K562 (cell line): Measurements from ENCODE around the gene LRRC7. TPM values are rescaled to one million over a fixed set of nuclear protein-coding genes. Genes with fewer than 3 reads are reported as not detected.

Experiments
- ATAC-seq: fragments of 200-7000 bp; cut with Tn5 transposase; 3 replicates; pipeline ENCODE4 v1.9.1; 2020; ENCODE audit warnings: moderate library complexity
- BruUV-seq: library from RNA; stranded (reverse); fragments of 400-500 nt; replicated peaks from 2 replicates; lab custom pipeline; 2021; lab: Mats Ljungman, UMichigan
- CTCF ChIA-PET: fragments of 300-600 bp; formaldehyde crosslinking; extraction: SDS; loops from one replicate; lab custom pipeline; 2021; ENCODE audit warnings: low intra/inter-chr PET ratio; lab: Yijun Ruan, JAX
- POLR2A ChIA-PET: fragments of 300-600, 350-650 bp; sonication (Branson Sonifier 250); formaldehyde crosslinking; extraction: SDS; loops from one replicate; lab custom pipeline; 2021; ENCODE audit warnings: antibody characterized with exemption, inconsistent platforms; lab: Yijun Ruan, JAX
- DNase-seq, 4 experiments: peaks; one replicate each; pipeline versions ENCODE4 v3.0.0 to v3.0.0-alpha.2; 2011 to 2018; ENCODE audit warnings: low spot score in 3 of 4, mixed read lengths in 3 of 4; ENCODE audit errors: extremely low read depth in 1 of 4
- FAIRE-seq: peaks from 2 replicates; lab custom pipeline; 2011; peaks lifted over from hg19 to GRCh38; lab: Jason Lieb, UNC
- H2AFZ ChIP-seq: 2 replicates; pipeline ENCODE4 v1.6.0; 2011; ENCODE audit warnings: low read depth, low read length, control low read depth, inconsistent platforms
- H3K27ac ChIP-seq: fragments of 200-600 bp; 3 replicates; pipeline ENCODE4 v1.8.0; 2011; ENCODE audit warnings: low read depth, mild to moderate bottlenecking, control low read depth, inconsistent platforms, low read length, moderate library complexity, mixed read lengths; ENCODE audit errors: extremely low read depth
- H3K27me3 ChIP-seq, 2 experiments: fragments of 300-600 bp in 1 of 2; 2 replicates in 1 of 2; 3 replicates in 1 of 2; pipeline versions ENCODE4 v1.6.0 to v1.8.0; 2011; ENCODE audit warnings: inconsistent platforms in 2 of 2, low read length in 2 of 2, mild to moderate bottlenecking in 1 of 2, mixed read lengths in 1 of 2, moderate library complexity in 1 of 2; ENCODE audit not compliant: control insufficient read depth in 2 of 2, insufficient read depth in 2 of 2
- H3K36me3 ChIP-seq: fragments of 300-600 bp; 3 replicates; pipeline ENCODE4 v1.8.0; 2011; ENCODE audit warnings: mild to moderate bottlenecking, low read length, inconsistent platforms; ENCODE audit not compliant: control insufficient read depth, insufficient read depth
- H3K4me1 ChIP-seq, 2 experiments: fragments of 200-600 bp in 1 of 2; replicated peaks in 1 of 2; 2 replicates in 1 of 2; 3 replicates in 1 of 2; pipeline versions ENCODE4 v1.5.1 to v1.8.0; 2011; ENCODE audit warnings: inconsistent platforms in 2 of 2, low read length in 2 of 2, mild to moderate bottlenecking in 1 of 2, mixed read lengths in 1 of 2, moderate library complexity in 1 of 2; ENCODE audit not compliant: control insufficient read depth in 2 of 2, insufficient read depth in 2 of 2
- H3K4me2 ChIP-seq: 2 replicates; pipeline ENCODE4 v1.6.1; 2011; ENCODE audit warnings: low read length, control low read depth, inconsistent platforms, mixed read lengths; ENCODE audit not compliant: insufficient read depth
- H3K4me3 ChIP-seq: fragments of 200-600 bp; sonication (generic), shearing (Covaris generic); 2 replicates; pipeline ENCODE4 v1.5.1; 2016; ENCODE audit warnings: control low read depth, inconsistent platforms
- H3K79me2 ChIP-seq: fragments of 200-600 bp; 3 replicates; pipeline ENCODE4 v1.8.0; 2011; ENCODE audit warnings: low read length, inconsistent platforms; ENCODE audit not compliant: control insufficient read depth, insufficient read depth
- H3K9ac ChIP-seq, 2 experiments: 2 replicates each; pipeline versions ENCODE4 v1.6.0 to v1.6.1; 2011; ENCODE audit warnings: low read depth in 2 of 2, low read length in 2 of 2, control low read depth in 1 of 2, inconsistent platforms in 1 of 2, mild to moderate bottlenecking in 1 of 2, mixed read lengths in 1 of 2; ENCODE audit not compliant: insufficient read depth in 1 of 2
- H3K9me1 ChIP-seq: one replicate; pipeline ENCODE4 v1.6.0; 2011; ENCODE audit warnings: inconsistent platforms, mild to moderate bottlenecking, low read length, moderate library complexity; ENCODE audit not compliant: control insufficient read depth, insufficient read depth
- H3K9me3 ChIP-seq: replicated peaks from 2 replicates; pipeline ENCODE4 v1.5.1; 2011; ENCODE audit warnings: low read depth, low read length, inconsistent platforms; ENCODE audit not compliant: control insufficient read depth, insufficient read depth
- H4K20me1 ChIP-seq: replicated peaks from 2 replicates; pipeline ENCODE4 v1.6.1; 2011; ENCODE audit warnings: low read length, inconsistent platforms, mixed read lengths; ENCODE audit not compliant: control insufficient read depth, insufficient read depth
- CSDE1 ChIP-seq, 2 experiments: fragments of 450-650 bp; IDR thresholded peaks; 2 replicates each; pipeline ENCODE4 v1.6.1; 2016; ENCODE audit warnings: mild to moderate bottlenecking in 1 of 2
- EGR1 ChIP-seq: fragments of 450-650 bp; conservative IDR thresholded peaks from 2 replicates; pipeline ENCODE4 v1.6.1; 2017; ENCODE audit warnings: mild to moderate bottlenecking
- FOXJ3 ChIP-seq: sonication (generic); formaldehyde crosslinking; IDR thresholded peaks from 2 replicates; pipeline ENCODE4 v1.4.0; 2020; ENCODE audit warnings: mild to moderate bottlenecking, missing genetic modification reagents
- NR1H2 ChIP-seq: sonication (generic); formaldehyde crosslinking; IDR thresholded peaks from 2 replicates; pipeline ENCODE4 v1.4.0; 2020; ENCODE audit warnings: mild to moderate bottlenecking, missing genetic modification reagents
- USF1 ChIP-seq: sonication (generic); formaldehyde crosslinking; IDR thresholded peaks from 2 replicates; pipeline ENCODE4 v1.9.0; 2022; ENCODE audit warnings: mild to moderate bottlenecking, missing genetic modification reagents
- YY1 ChIP-seq, 3 experiments: IDR thresholded peaks; 2 replicates each; pipeline ENCODE4 v1.6.1; 2011; ENCODE audit warnings: low read length in 2 of 3, mild to moderate bottlenecking in 2 of 3, moderate library complexity in 2 of 3, borderline replicate concordance in 1 of 3, control low read depth in 1 of 3, low read depth in 1 of 3; ENCODE audit not compliant: insufficient read depth in 3 of 3, insufficient replicate concordance in 2 of 3, control insufficient read depth in 1 of 3, insufficient read length in 1 of 3; ENCODE audit errors: extremely low read depth in 1 of 3
- ZNF280B ChIP-seq: fragments of 250-450 bp; sonication (Bioruptor Pico); IDR thresholded peaks from 2 replicates; pipeline ENCODE4 v1.5.1; 2021; ENCODE audit warnings: mild to moderate bottlenecking
- ZNF780A ChIP-seq: fragments of 250-450 bp; sonication (Bioruptor Pico); IDR thresholded peaks from 2 replicates; pipeline ENCODE4 v1.5.0; 2021; ENCODE audit warnings: mild to moderate bottlenecking
- WGBS: fragments of 100-300 bp; shearing (Covaris generic); methylation state at CpG from one replicate; pipeline ENCODE4 v1.1.6; 2016; ENCODE audit warnings: low coverage, mixed read lengths; ENCODE audit not compliant: insufficient coverage; ENCODE audit errors: missing lambda C conversion rate; 5-methylcytosine and 5-hydroxymethylcytosine counted together
- in situ Hi-C: fragments of 300-500 bp; cut with MboI; formaldehyde crosslinking; loops from 4 replicates; pipeline ENCODE4 v1.15.0; 2018; ENCODE audit warnings: inconsistent platforms, mixed read lengths
- intact Hi-C: fragments of 100-400 bp; cut with micrococcal nuclease; formaldehyde crosslinking; loops from 2 replicates; pipeline ENCODE4 v1.14.2; 2022
- polyA plus RNA-seq, 8 experiments: library from polyadenylated mRNA; depleted of rRNA in 4 of 8; stranded (reverse) in 5 of 8; unstranded in 3 of 8; fragments of >200 nt; fragmentation: Nextera tagmentation in 2 of 8; fragmentation: Illumina TruSeq in 1 of 8; extraction: Ambion mirVana in 2 of 8; extraction: Trizol in 1 of 8; gene quantifications; 2 replicates each; pipeline versions ENCODE4 v1.2.1 to v1.2.3, GENCODE V29; 2011 to 2014; ENCODE audit warnings: inconsistent platforms in 1 of 8, missing spikeins in 1 of 8
- total RNA-seq, 7 experiments: library from RNA; depleted of rRNA in 6 of 7; stranded (reverse); fragments of >200 nt in 6 of 7; fragmentation: Illumina TruSeq in 2 of 7; extraction: Trizol in 2 of 7; gene quantifications; 2 replicates each; pipeline versions ENCODE4 v1.2.1 to v1.2.3, GENCODE V29; 2011 to 2021; ENCODE audit warnings: low replicate concordance in 1 of 7

LRRC7 gene
- total and polyA plus RNA-seq, 9 of the 15 experiments (the other 6 are each of a cell fraction or from before 2014, with no cell fraction given) = 0.09 to 0.94 (median 0.49) TPM

- no peak for FAIRE-seq
- Histone ChIP-seq H3K36me3 (no peaks in the 10 kb centered on the region), H3K27me3 (no peaks in the 10 kb centered on the region), H3K79me2 (no peaks in the 10 kb centered on the region), H3K4me3 (no peak overlapping the region), H2AFZ (no peak overlapping the region), H3K9me3 (no peaks in the 10 kb centered on the region), H3K27ac (no peak overlapping the region), H3K4me2 (no peak overlapping the region), H3K9me1 (no peaks in the 10 kb centered on the region), H4K20me1 (no peaks in the 10 kb centered on the region), H3K9ac (no peak overlapping the region), H3K4me1 (no peaks in the 10 kb centered on the region)
- DNase-seq = no peak
- ChIA-PET CTCF (no interaction called here), POLR2A (no interaction called here)
- intact Hi-C loops = no loop called here
- ATAC-seq = no peak
- no TSS peak for BruUV-seq
- in situ Hi-C loops = no loop called here
- TF ChIP-seq EGR1 (peak; percentile 25; the same call in 1 of the 2 replicates), YY1 (IDR thresholded peaks at IDR 0.05; ENCODE audit: borderline replicate concordance in 1 of 3, control insufficient read depth in 1 of 3, extremely low read depth in 1 of 3, insufficient read depth in 3 of 3, insufficient read length in 1 of 3, insufficient replicate concordance in 2 of 3, low read depth in 1 of 3, low read length in 2 of 3) (no peak), USF1 (CRISPR knock-in tag) (no peak), CSDE1 (IDR thresholded peaks at IDR 0.05) (no peak)
- 7% methylated on average over 1 of the region's 1 CpG for WGBS
Measured at GRCh38 chr1:69776555-69776954, 208.8 kb downstream of the LRRC7 start.

GRCh38 chr1:69777423-69777822 lies 209.7 kb downstream of the LRRC7 start:
- intact Hi-C loops = no loop called here
- TF ChIP-seq NR1H2 (no peak), ZNF780A (no peak), ZNF280B (CRISPR knock-in tag) (no peak), FOXJ3 (CRISPR knock-in tag) (no peak)

More at GRCh38 chr1:69777423-69777822, 209.7 kb downstream of the LRRC7 start:
- in situ Hi-C loops = no loop called here
- H3K9me1 ChIP-seq = no peaks in the 10 kb centered on the region
- H3K36me3 ChIP-seq = no peaks in the 10 kb centered on the region
- ATAC-seq = no peak
- no peak overlapping the region for H3K27ac ChIP-seq
- no peaks in the 10 kb centered on the region for H4K20me1 ChIP-seq
- FAIRE-seq = no peak
- DNase-seq = no peak
- no peak overlapping the region for H3K9ac ChIP-seq
- no peaks in the 10 kb centered on the region for H3K27me3 ChIP-seq
- H3K9me3 ChIP-seq = no peaks in the 10 kb centered on the region
- WGBS = 0% methylated on average over 1 of the region's 1 CpG
- no peaks in the 10 kb centered on the region for H3K79me2 ChIP-seq
- no peak overlapping the region for H3K4me2 ChIP-seq
- H3K4me1 ChIP-seq = no peaks in the 10 kb centered on the region
- no peak overlapping the region for H2AFZ ChIP-seq
- BruUV-seq = no TSS peak
- ChIA-PET CTCF (no interaction called here), POLR2A (no interaction called here)
- H3K4me3 ChIP-seq = no peak overlapping the region
